Activated naive CD8-positive, alpha-beta T cell treated with anti-CD3 and anti-CD28 coated beads, Interleukin-2, amount 10 ng/mL, durations not matched to agents 7 days and 5 days (primary cell): ENCODE results near the gene MICAL2. TPM values are rescaled to one million over a fixed set of nuclear protein-coding genes. Genes with fewer than 3 reads are reported as not detected.
A peak's percentile ranks its signal among the peaks of the same experiment; 100 is the strongest.

Experiments used
- ATAC-seq: fragments of 150-1000 bp; cut with Tn5 transposase; one replicate; pipeline ENCODE4 v1.10.0; 2021; ENCODE audit warnings: low read depth, moderate library complexity
- POLR2A ChIA-PET: fragments of 350-600 bp; sonication (Branson Sonifier 250); formaldehyde crosslinking; loops from one replicate; lab custom pipeline; 2021; ENCODE audit warnings: antibody characterized with exemption; lab: Charles Lee
- DNase-seq: peaks from one replicate; pipeline ENCODE4 v3.0.0; 2021
- H3K27ac Mint-ChIP-seq: one replicate; pipeline ENCODE4 v1.8.0; 2022; ENCODE audit warnings: mild to moderate bottlenecking, mixed read lengths
- H3K27me3 Mint-ChIP-seq: one replicate; pipeline ENCODE4 v1.8.0; 2022; ENCODE audit warnings: mild to moderate bottlenecking, moderate library complexity, mixed read lengths
- H3K36me3 Mint-ChIP-seq: one replicate; pipeline ENCODE4 v1.8.0; 2021; ENCODE audit warnings: mild to moderate bottlenecking, mixed read lengths
- H3K4me1 Mint-ChIP-seq: one replicate; pipeline ENCODE4 v1.8.0; 2021; ENCODE audit warnings: mixed read lengths
- H3K4me3 Mint-ChIP-seq: one replicate; pipeline ENCODE4 v1.8.0; 2022; ENCODE audit warnings: mild to moderate bottlenecking, moderate library complexity, mixed read lengths
- H3K9me3 Mint-ChIP-seq: one replicate; pipeline ENCODE4 v1.8.0; 2021; ENCODE audit warnings: mixed read lengths
- total RNA-seq, 2 experiments: library from RNA; stranded (reverse); gene quantifications; one replicate each; pipeline ENCODE4 v1.2.3, GENCODE V29; 2021

The MICAL2 gene
- total RNA-seq, 2 experiments from 2014 or later: 36.9 to 42.6 TPM

GRCh38 chr11:12211331-12212065 lies 101.1 kb downstream of the MICAL2 start:
- Mint-ChIP-seq H3K4me3 (no peak overlapping the region), H3K27me3 (no peaks in the 10 kb centered on the region), H3K9me3 (no peaks in the 10 kb centered on the region), H3K36me3 (peaks cover 56% of the 10 kb centered on the region), H3K4me1 (peaks cover 16% of the 10 kb centered on the region), H3K27ac (no peak overlapping the region)
- DNase-seq (no peak), ATAC-seq (no peak)
- POLR2A ChIA-PET: no interaction called here

- no peak for ATAC-seq
- no peak for DNase-seq
- Mint-ChIP-seq H3K36me3 (peaks cover 55% of the 10 kb centered on the region), H3K27ac (no peak overlapping the region), H3K9me3 (no peaks in the 10 kb centered on the region), H3K27me3 (no peaks in the 10 kb centered on the region), H3K4me1 (peaks cover 13% of the 10 kb centered on the region), H3K4me3 (no peak overlapping the region)
- POLR2A ChIA-PET: no interaction called here
Observed at GRCh38 chr11:12212174-12212820, 101.9 kb downstream of the MICAL2 start.

- Mint-ChIP-seq H3K27ac (no peak overlapping the region), H3K9me3 (no peaks in the 10 kb centered on the region), H3K27me3 (no peaks in the 10 kb centered on the region), H3K36me3 (peaks cover 57% of the 10 kb centered on the region), H3K4me3 (no peak overlapping the region), H3K4me1 (peaks cover 13% of the 10 kb centered on the region)
- POLR2A ChIA-PET: no interaction called here
- no peak for DNase-seq
- no peak for ATAC-seq
Observed at GRCh38 chr11:12212821-12213185, 102.4 kb downstream of the MICAL2 start.

DNA sequence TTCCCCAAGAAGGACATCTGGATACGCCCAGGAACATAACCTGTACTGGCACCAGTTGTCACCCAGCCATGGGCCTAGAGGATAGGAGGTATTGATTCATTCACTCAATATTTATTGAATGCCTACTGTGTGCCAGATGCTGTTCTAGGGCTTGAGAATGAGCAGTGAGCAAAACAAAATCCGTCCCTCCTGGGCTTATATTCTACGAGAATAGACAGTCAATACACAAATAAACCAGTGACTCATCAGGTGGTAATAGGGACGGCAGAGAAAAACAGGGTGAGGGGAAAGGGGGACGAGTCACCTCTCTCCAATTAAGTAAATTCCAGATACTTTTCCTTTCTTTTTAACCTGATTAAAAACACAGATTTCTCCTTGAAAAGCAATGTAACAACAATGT lies 103.5 kb downstream of the MICAL2 start:
- POLR2A ChIA-PET: interaction anchor here (0.7 to 1.0 kb wide), 2 partner anchors 10 to 12 kb away, joined by 3 to 6 read pairs; no protein-coding TSS in a partner anchor
- Mint-ChIP-seq H3K27me3 (no peaks in the 10 kb centered on the region), H3K27ac (no peak overlapping the region)

GRCh38 chr11:12214751-12215150 lies 104.4 kb downstream of the MICAL2 start:
- Mint-ChIP-seq H3K9me3 (no peaks in the 10 kb centered on the region), H3K4me1 (peaks cover 11% of the 10 kb centered on the region), H3K36me3 (peaks cover 48% of the 10 kb centered on the region), H3K4me3 (no peak overlapping the region), H3K27me3 (no peaks in the 10 kb centered on the region), H3K27ac (no peak overlapping the region)
- ATAC-seq: no peak
- DNase-seq: no peak
- POLR2A ChIA-PET: interaction anchor here (0.7 to 1.0 kb wide), 2 partner anchors 9 to 12 kb away, joined by 3 to 6 read pairs; no protein-coding TSS in a partner anchor

More for the DNA sequence above, 103.5 kb downstream of the MICAL2 start:
- H3K4me3 Mint-ChIP-seq: no peak overlapping the region
- H3K36me3 Mint-ChIP-seq: peaks cover 53% of the 10 kb centered on the region
- DNase-seq (no peak), ATAC-seq (no peak)
- H3K4me1 Mint-ChIP-seq: peaks cover 12% of the 10 kb centered on the region
- no peaks in the 10 kb centered on the region for H3K9me3 Mint-ChIP-seq

- H3K9me3 Mint-ChIP-seq: no peaks in the 10 kb centered on the region
- no peak for ATAC-seq
- H3K27ac Mint-ChIP-seq: no peak overlapping the region
- H3K4me1 Mint-ChIP-seq: peaks cover 11% of the 10 kb centered on the region
- no peak overlapping the region for H3K4me3 Mint-ChIP-seq
- POLR2A ChIA-PET: interaction anchor here (0.6 to 1.2 kb wide), 3 partner anchors 9 to 20 kb away, joined by 3 to 6 read pairs (median 6); no protein-coding TSS in a partner anchor
- H3K36me3 Mint-ChIP-seq: peaks cover 50% of the 10 kb centered on the region
- H3K27me3 Mint-ChIP-seq: no peaks in the 10 kb centered on the region
- no peak for DNase-seq
Observed at GRCh38 chr11:12215181-12215593, 104.8 kb downstream of the MICAL2 start.

GRCh38 chr11:12216041-12216451 lies 105.7 kb downstream of the MICAL2 start:
- POLR2A ChIA-PET: interaction anchor here (0.6 to 1.2 kb wide), 3 partner anchors 8 to 21 kb away, joined by 3 to 6 read pairs (median 3); no protein-coding TSS in a partner anchor
- Mint-ChIP-seq H3K36me3 (peaks cover 47% of the 10 kb centered on the region), H3K9me3 (no peaks in the 10 kb centered on the region), H3K27ac (no peak overlapping the region), H3K27me3 (no peaks in the 10 kb centered on the region), H3K4me3 (no peak overlapping the region), H3K4me1 (peaks cover 11% of the 10 kb centered on the region)
- no peak for ATAC-seq
- no peak for DNase-seq

GRCh38 chr11:12216671-12217374 lies 106.4 kb downstream of the MICAL2 start:
- Mint-ChIP-seq H3K9me3 (no peaks in the 10 kb centered on the region), H3K4me3 (no peak overlapping the region), H3K36me3 (peaks cover 51% of the 10 kb centered on the region), H3K4me1 (peaks cover 13% of the 10 kb centered on the region), H3K27ac (no peak overlapping the region), H3K27me3 (no peaks in the 10 kb centered on the region)
- ATAC-seq (no peak), DNase-seq (no peak)
- POLR2A ChIA-PET: interaction anchor here (1.2 kb wide), 1 partner anchor 14 kb away, joined by 3 read pairs; no protein-coding TSS in a partner anchor

GRCh38 chr11:12217879-12218278 lies 107.5 kb downstream of the MICAL2 start:
- H3K9me3 Mint-ChIP-seq: no peaks in the 10 kb centered on the region
- H3K27me3 Mint-ChIP-seq: no peaks in the 10 kb centered on the region
- H3K4me3 Mint-ChIP-seq: no peak overlapping the region
- H3K4me1 Mint-ChIP-seq: peaks cover 19% of the 10 kb centered on the region
- ATAC-seq (no peak), DNase-seq (no peak)
- peak overlapping the region; percentile 79 for H3K27ac Mint-ChIP-seq
- POLR2A ChIA-PET: no interaction called here
- H3K36me3 Mint-ChIP-seq: peaks cover 48% of the 10 kb centered on the region

DNA sequence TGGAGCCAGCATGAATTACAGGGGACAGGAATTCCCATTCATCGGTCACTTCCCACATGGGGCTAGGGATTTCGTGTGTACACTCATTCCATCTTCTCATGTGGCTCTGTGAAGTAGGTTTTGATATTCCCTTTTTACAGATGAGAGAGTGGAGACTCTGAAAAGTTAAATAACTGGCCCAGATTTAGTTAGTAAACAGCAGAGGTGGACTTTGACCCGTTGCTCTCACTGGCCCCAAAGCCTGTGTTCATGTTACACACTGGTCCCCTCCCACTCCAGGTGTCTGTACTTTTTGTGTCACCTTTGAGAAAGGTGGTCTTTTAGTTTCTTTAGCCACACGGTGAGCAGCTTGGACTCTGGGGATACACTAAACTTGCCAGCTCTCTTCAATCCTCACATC lies 108.5 kb downstream of the MICAL2 start:
- DNase-seq (no peak), ATAC-seq (no peak)
- Mint-ChIP-seq H3K9me3 (no peaks in the 10 kb centered on the region), H3K4me1 (peaks cover 29% of the 10 kb centered on the region), H3K27me3 (no peaks in the 10 kb centered on the region), H3K27ac (no peak overlapping the region), H3K4me3 (no peak overlapping the region), H3K36me3 (peaks cover 50% of the 10 kb centered on the region)
- POLR2A ChIA-PET: no interaction called here

- no peaks in the 10 kb centered on the region for H3K27me3 Mint-ChIP-seq
- DNase-seq: no peak
- ATAC-seq: no peak
- POLR2A ChIA-PET: interaction anchor here (0.6 kb wide), 1 partner anchor 75 kb away, joined by 3 read pairs; no protein-coding TSS in a partner anchor
- no peak overlapping the region for H3K27ac Mint-ChIP-seq
- H3K36me3 Mint-ChIP-seq: peaks cover 48% of the 10 kb centered on the region
- H3K4me1 Mint-ChIP-seq: peaks cover 37% of the 10 kb centered on the region
- no peaks in the 10 kb centered on the region for H3K9me3 Mint-ChIP-seq
- no peak overlapping the region for H3K4me3 Mint-ChIP-seq
Observed at GRCh38 chr11:12219757-12220156, 109.4 kb downstream of the MICAL2 start.

DNA sequence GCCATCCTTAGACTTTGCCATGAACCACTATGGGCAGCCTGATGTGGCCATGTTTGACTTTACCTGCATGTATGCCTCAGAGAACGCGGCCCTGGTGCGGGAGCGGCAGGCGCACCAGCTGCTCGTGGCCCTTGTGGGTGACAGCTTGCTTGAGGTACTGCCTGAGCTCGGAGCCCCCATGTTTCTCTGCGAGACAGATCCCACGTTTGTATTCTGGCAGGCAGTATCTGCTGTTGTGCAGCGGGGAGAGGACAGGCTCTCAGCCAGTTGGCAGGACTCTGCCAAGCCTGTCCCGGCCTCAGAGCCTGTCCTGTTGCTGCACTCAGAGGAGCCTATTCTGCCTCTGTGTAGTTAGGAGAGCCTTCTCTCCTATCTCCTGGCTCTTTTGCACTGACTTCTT lies 109.9 kb downstream of the MICAL2 start:
- Mint-ChIP-seq H3K4me3 (no peak overlapping the region), H3K9me3 (no peaks in the 10 kb centered on the region), H3K27ac (no peak overlapping the region), H3K27me3 (no peaks in the 10 kb centered on the region), H3K4me1 (peaks cover 36% of the 10 kb centered on the region), H3K36me3 (peaks cover 43% of the 10 kb centered on the region)
- POLR2A ChIA-PET: no interaction called here
- ATAC-seq (no peak), DNase-seq (no peak)

DNA sequence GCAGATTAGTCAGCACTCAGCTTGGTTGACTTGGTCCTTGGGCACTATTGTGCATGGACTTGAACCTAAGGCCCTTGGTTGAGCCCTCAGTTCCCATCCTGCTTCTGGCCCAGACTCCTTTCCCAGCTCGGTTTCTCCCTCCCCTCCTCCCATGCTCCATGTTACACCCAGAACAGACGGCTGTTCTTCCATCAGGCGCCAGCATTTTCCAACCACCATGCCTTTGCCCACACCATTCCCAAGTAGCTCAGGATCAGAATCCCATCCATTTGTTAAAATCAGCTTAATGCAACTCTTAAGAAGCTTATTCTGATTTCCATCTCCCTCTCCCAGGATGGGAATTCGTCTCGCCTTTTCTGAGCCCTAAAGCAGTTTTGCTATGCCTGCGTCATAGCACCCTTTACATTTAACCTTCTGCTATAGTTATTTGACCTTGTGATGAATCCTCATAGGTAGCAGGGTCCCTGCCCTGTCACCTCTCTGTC lies 110.7 kb downstream of the MICAL2 start:
- POLR2A ChIA-PET: no interaction called here
- DNase-seq (no peak), ATAC-seq (no peak)
- Mint-ChIP-seq H3K27ac (no peak overlapping the region), H3K4me3 (no peak overlapping the region), H3K9me3 (no peaks in the 10 kb centered on the region), H3K27me3 (no peaks in the 10 kb centered on the region), H3K36me3 (peaks cover 42% of the 10 kb centered on the region), H3K4me1 (peaks cover 34% of the 10 kb centered on the region)
